ENCODE measurements around the gene SLC30A2.

SLC30A2 gene

DNA sequence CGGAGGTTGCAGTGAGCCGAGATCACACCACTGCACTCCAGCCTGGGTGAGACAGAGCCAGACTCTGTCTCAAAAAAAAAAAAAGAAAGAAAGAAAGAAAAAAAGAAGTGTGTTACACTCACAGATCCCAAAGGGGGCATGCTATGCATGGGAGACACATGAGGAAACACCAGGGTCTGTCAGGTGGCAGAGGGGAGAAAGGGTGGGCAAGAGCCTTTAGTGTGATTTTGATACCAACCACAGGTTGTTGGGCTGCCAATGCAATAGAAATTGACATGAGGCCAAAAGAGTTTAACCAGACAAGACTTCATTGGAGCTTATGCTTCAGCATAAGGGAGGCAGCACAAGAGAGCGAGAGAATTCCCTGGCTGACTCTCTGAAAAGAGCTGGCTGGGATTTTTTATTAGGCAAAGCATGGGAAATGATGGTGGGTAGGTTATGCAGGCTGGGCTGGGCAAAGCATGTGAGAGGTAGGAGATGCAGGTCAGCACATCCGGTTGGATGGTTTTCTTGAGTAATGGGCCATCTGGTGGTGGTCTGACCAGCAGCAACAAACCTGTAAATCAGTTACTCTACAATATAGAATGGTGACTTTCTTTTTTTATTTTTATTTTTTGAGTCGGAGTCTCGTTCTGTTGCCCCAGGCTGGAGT lies 36.0 kb downstream of the SLC30A2 start:
- TF ChIP-seq JUND (IDR thresholded peaks at IDR 0.05; ENCODE audit: low read depth) = no peak
- peak in 1 of 2 experiments; percentile 36 for DNase-seq (ENCODE audit: low read depth in 1 of 2, low spot score in 1 of 2)
- in situ Hi-C loops (cut with HindIII; ENCODE audit: low pct_unique_long_range_greater_than_20kb, low sequenced_read_pairs) = no loop called here

DNA sequence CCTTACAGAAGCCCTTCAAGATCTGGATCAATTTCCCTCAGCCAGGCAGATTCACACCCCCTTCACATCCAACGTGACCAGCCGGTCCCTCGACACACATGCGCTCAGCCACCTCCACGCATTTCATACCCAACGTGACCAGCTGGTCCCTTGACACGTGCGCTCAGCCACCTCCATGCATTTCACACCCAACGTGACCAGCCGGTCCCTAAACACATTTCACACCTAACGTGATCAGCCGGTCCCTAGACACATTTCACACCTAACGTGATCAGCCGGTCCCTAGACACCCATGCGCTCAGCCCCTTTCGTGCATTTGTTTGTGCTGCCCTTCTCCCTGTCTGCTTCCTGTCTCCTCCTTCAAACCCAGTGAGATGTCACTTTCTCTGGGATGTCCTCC lies 39.2 kb downstream of the SLC30A2 start:
- no peak for DNase-seq (ENCODE audit: low read depth in 1 of 2, low spot score in 1 of 2)
- in situ Hi-C loops (cut with HindIII; ENCODE audit: low pct_unique_long_range_greater_than_20kb, low sequenced_read_pairs) = no loop called here
- no peak for TF ChIP-seq JUND (IDR thresholded peaks at IDR 0.05; ENCODE audit: low read depth)

DNA sequence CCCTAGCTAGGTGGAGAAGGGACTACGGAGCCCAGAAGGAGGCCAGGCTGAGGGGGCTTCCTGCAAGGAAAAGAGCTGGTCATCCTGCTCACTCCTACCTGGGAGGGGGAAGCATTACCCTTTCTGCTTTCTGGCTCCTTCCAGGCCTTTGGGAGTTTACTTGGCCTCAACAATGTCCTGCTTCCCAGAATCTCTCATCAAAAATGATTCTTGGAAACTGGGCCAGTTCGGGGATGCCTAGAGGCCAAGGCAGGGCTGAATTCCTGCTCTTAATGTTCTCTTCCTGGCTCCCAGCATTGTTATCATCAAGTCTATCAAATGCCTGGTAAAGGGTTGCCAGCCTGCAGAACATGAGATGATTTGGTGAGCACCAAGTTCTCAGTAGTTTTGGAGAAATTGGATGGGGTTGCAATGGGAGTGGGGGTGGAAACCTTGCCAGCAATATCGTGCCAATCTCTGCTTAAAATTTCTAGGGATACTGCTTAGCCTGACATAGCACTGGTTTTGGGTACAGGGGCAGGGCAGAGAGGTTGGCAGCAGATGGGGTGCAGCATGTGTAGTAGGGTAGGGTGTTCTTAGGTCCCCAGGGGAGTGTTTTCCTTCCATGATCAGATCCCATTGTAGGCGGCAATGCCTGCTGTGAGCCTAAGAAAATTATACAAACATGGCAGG lies 40.3 kb downstream of the SLC30A2 start:
- in situ Hi-C loops (cut with HindIII; ENCODE audit: low pct_unique_long_range_greater_than_20kb, low sequenced_read_pairs) = no loop called here
- DNase-seq (ENCODE audit: low read depth in 1 of 2, low spot score in 1 of 2) = no peak
- TF ChIP-seq JUND (IDR thresholded peaks at IDR 0.05; ENCODE audit: low read depth) = no peak

DNA sequence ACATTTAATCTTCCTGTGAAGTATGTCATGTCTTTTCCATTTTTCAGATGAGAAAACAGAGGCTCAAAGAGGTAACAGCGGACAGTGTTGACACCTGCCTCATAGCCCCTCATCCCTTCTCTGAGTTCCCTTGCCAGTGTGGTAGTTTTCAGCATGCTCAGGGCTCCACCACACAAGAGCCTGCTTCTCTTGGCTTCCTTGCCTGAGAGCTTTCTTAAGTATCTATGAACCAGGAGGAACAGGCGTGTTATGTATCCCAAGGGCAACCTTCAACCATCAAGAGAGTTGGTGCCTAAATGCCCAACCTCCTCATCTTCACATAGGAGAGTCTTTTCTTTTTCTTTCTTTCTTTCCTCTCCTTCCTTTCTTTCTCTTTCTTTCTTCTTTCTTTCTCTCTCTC lies 42.2 kb downstream of the SLC30A2 start:
- in situ Hi-C loops (cut with HindIII; ENCODE audit: low pct_unique_long_range_greater_than_20kb, low sequenced_read_pairs) = no loop called here
- DNase-seq (ENCODE audit: low read depth in 1 of 2, low spot score in 1 of 2) = no peak
- no peak for TF ChIP-seq JUND (IDR thresholded peaks at IDR 0.05; ENCODE audit: low read depth)

DNA sequence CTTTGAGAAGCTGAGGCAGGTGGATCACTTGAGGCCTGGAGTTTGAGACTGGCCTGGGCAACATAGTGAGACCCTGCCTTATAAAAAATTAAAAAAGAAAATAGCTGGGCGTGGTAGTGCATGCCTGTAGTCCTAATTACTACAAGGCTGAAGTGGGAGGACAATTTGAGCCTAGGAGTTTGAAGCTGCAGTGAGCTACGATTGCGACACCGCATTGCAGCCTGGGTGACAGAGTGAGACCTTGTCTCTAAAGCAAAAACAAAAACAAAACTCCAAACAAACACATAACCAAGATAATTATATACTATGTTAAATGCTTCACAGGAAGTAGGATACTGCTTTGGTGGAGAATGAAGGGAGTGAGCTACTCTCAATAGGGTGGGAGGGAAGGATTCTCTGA lies 42.7 kb downstream of the SLC30A2 start:
- DNase-seq (ENCODE audit: low read depth in 1 of 2, low spot score in 1 of 2) = no peak
- TF ChIP-seq JUND (IDR thresholded peaks at IDR 0.05; ENCODE audit: low read depth) = no peak
- in situ Hi-C loops (cut with HindIII; ENCODE audit: low pct_unique_long_range_greater_than_20kb, low sequenced_read_pairs) = no loop called here

DNA sequence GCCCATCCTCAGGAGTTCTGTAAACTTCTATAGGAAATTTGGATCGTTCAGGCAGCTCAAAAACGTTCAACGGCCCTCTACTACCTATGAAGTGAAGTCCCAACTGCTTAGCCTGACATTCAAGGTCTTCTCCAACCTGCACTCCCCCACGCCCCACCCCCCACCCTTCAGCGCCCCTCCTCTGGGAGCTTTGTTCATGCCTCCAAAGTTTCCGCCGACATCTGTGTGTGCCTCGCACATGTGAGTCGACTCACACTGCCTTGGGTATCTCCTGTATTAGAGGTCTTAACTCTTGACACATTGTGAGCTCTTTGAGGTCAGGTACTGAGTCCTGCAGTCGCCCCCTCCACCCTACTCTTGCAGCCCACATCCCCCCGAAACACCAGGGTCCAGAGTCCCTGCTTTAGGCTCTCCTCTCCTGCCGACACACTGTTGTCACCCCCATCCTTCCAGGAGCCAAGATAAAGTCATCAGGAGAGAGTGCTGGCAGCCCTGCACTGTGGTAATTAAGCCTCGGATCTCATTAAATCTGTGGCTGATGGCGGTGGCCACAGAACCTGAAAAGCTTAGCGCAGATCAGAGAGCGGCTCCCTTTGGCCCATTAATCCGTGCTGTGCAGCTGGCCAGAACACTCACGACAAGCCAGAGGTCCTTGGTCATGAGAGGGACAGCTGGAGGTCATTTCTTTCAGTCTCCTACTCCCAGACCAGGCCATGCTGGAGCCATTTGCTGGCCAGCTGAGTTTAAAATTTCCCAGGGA lies 46.7 kb downstream of the SLC30A2 start:
- in situ Hi-C loops (cut with HindIII; ENCODE audit: low pct_unique_long_range_greater_than_20kb, low sequenced_read_pairs) = no loop called here
- DNase-seq (ENCODE audit: low read depth in 1 of 2, low spot score in 1 of 2) = no peak
- TF ChIP-seq JUND (IDR thresholded peaks at IDR 0.05; ENCODE audit: low read depth) = no peak

DNA sequence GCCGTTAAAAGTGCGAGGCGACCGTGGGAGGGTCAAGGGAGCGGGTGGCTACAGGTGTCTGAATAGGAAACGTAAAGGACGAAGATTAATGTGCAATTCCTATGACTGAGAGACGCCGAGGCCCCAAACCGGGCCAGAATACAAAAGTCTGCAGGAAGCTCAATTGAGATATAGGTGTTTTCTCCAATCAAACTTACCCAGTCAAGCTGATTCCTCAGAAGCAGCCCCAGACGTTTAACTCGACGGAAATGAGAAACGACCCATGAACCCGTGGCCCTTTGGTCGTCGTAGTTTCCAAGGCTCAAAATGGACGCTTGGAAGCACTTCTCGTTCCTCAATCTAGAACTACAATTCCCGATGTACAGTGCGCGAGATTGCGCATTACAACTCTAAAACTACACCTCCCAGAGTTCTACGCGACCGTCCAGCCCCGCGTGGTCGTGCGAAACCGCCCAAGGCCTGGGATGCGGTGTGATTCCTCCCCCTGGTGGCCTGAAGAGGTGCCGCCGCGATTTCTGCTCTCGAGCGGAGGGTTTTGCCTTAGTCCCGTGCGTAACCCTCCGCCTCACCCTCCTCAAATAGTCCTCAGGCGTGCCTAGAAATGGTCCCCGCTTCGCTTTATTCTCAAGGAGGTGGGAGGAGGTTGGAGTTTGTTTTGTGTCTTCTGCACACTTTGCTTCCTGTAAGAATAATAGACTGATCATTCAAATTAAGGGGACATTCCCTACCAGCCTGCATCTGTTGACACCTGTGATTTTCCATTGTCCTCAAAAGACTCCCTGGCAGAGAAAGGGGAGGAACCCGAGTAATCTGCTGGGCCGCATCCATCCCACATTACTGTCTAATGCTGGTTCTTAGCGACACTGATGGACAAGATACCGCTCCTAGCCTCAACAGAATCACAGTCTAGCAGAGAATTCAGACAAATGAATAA lies 47.8 kb downstream of the SLC30A2 start, which contains the start of gene PAFAH2:
PAFAH2 (minus strand) TSS at position 236 of the 934 bp plus-strand sequence. CDS start 7,247 bp downstream, outside the sequence.
- TF ChIP-seq JUND (IDR thresholded peaks at IDR 0.05; ENCODE audit: low read depth) = no peak
- peak; percentile 59 to 99 for DNase-seq (ENCODE audit: low read depth in 1 of 2, low spot score in 1 of 2)
- in situ Hi-C loops (cut with HindIII; ENCODE audit: low pct_unique_long_range_greater_than_20kb, low sequenced_read_pairs) = no loop called here

DNA sequence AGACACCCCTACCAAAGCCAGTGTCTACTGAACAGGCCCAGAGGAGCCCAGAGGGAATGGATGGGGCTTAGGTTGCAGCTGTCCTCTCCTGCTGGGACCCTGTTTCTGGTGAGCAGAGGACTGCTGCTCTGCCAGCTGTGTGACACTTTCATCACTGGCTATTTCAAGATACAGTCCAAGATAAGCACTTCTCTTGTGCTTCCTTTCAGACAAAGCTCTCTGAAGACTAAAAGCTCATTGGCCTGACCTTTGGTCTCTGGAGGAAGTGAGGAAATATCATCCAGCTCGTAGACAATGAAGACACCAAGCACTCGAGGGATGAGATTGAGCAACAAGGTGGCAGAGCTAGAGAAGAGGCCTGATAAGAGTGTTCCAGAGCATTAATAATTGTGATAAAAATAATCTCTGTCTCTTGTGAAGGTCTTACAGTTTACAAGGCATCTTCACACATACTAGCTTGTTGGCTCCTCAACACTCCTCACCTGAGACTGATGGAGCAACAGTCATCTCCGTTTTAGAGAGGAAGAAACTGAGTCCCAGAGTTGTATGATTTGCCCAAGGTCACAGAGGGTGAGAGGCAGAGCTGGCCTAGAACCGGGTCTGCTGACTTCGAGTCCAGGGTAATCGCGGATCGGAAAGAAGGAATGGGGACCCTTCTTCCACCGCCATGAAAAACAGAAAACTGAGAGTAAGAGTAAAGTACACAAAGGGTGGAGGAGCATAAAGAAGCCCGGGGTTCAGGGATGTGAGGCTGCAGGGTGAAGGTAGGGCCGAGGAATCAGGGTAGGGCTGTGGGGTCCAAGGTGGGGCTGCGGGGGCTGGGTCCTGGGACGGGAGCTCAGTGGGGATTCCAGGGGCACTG lies 48.7 kb downstream of the SLC30A2 start:
- no peak for TF ChIP-seq JUND (IDR thresholded peaks at IDR 0.05; ENCODE audit: low read depth)
- no peak for DNase-seq (ENCODE audit: low read depth in 1 of 2, low spot score in 1 of 2)
- in situ Hi-C loops (cut with HindIII; ENCODE audit: low pct_unique_long_range_greater_than_20kb, low sequenced_read_pairs) = no loop called here

DNA sequence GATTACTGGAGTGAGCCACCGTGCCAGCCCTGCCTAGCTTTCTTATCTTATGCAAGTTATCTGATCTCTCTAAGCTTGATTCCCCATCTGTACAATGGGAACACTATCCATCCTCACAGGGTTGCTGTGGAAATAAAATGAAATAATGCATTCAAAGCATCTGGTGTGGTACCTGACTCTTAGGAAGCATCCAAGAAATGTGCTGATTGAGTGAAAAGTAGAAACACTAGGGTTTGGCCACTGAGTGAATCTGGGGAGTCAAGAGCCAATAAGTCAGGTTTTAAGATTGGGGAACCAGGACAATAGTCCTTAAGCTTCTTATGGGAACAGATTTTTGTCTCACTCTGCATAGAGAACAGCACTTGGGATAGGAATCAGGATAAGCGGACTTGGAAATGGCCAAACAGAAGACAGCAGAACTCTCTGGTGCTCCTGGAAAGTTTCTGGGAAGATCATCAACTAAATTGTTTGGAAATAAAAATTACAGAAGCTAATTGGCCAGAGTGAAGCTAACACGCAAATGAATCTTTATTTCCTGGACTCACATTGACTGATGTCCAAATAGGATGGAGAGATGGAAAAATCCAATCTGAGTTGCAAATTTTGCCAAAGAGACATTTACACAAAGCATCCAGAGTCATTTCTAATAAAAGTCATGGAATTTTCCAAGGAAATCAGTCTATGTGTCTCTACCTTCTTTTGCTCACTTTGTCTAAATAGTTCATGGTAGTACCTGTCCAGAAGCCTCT lies 51.3 kb downstream of the SLC30A2 start:
- DNase-seq (ENCODE audit: low read depth in 1 of 2, low spot score in 1 of 2) = no peak
- TF ChIP-seq JUND (IDR thresholded peaks at IDR 0.05; ENCODE audit: low read depth) = no peak
- in situ Hi-C loops (cut with HindIII; ENCODE audit: low pct_unique_long_range_greater_than_20kb, low sequenced_read_pairs) = no loop called here

DNA sequence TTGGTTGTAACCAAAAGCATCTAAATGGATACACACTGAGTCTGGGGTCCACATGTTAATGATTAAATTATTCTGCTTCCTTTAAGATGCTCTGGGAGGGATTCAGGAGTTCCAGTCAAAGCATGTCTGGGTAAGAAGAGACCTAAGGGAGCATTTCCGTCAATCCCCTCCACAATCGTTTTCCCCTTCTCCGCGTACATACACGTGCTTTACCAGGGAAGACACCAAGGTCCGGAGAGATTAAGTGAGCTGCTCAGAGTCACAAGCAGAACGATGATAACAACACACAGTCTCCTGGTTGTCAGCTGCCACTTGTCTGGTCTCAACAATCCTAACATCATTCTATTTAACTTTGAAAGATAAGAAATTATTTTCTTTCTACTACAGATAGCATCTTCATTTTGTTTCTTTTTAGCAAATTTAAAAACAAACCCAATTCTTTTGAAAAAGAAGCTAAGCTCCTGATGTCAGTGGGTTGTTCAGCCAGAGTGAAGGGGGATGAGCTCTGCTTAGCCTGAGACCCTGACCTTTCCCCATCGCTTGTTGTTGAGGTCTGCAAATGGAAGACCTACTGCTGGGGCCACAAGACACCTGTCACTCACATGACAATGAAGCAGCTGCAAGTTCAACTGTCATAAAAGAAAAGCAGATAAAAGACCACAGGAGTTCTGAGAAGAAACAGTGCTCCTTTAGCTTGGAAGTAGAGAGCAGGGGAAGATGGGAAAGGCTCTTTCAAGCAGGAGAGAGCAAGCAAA lies 52.5 kb downstream of the SLC30A2 start:
- in situ Hi-C loops (cut with HindIII; ENCODE audit: low pct_unique_long_range_greater_than_20kb, low sequenced_read_pairs) = no loop called here
- no peak for DNase-seq (ENCODE audit: low read depth in 1 of 2, low spot score in 1 of 2)
- no peak for TF ChIP-seq JUND (IDR thresholded peaks at IDR 0.05; ENCODE audit: low read depth)

Data from T47D (cell line).